KMS-11 (cell line): Measurements from ENCODE around the gene TMEM30B.

Source experiments
- H2AFZ ChIP-seq: fragments of 200-600 bp; sonication (generic); 2 replicates; pipeline ENCODE4 v1.6.1; 2016; ENCODE audit warnings: antibody characterized with exemption, mixed run types, low read depth
- H3K27ac ChIP-seq: fragments of 200-600 bp; sonication (generic); 2 replicates; pipeline ENCODE4 v1.6.1; 2016; ENCODE audit warnings: mild to moderate bottlenecking, mixed run types
- H3K27me3 ChIP-seq: fragments of 200-600 bp; sonication (generic); 2 replicates; pipeline ENCODE4 v1.6.1; 2017; ENCODE audit warnings: mild to moderate bottlenecking, low read depth, mixed run types, moderate library complexity; ENCODE audit not compliant: insufficient read depth
- H3K36me3 ChIP-seq: fragments of 200-600 bp; sonication (generic); 2 replicates; pipeline ENCODE4 v1.6.1; 2017; ENCODE audit warnings: mild to moderate bottlenecking, mixed run types; ENCODE audit not compliant: insufficient read depth
- H3K4me1 ChIP-seq: fragments of 200-600 bp; sonication (generic); 2 replicates; pipeline ENCODE4 v1.6.1; 2016; ENCODE audit warnings: mild to moderate bottlenecking, low read depth, mixed run types; ENCODE audit not compliant: poor library complexity, severe bottlenecking
- H3K4me2 ChIP-seq: fragments of 200-600 bp; sonication (generic); 2 replicates; pipeline ENCODE4 v1.7.0; 2016; ENCODE audit warnings: mild to moderate bottlenecking, mixed run types
- H3K4me3 ChIP-seq: fragments of 200-600 bp; sonication (generic); IDR thresholded peaks from 2 replicates; pipeline ENCODE4 v1.6.1; 2017; ENCODE audit warnings: low read depth, low read length, mixed read lengths; ENCODE audit not compliant: insufficient read depth
- H3K79me2 ChIP-seq: fragments of 200-600 bp; sonication (generic); 2 replicates; pipeline ENCODE4 v1.6.1; 2016; ENCODE audit warnings: low read depth, mixed run types; ENCODE audit not compliant: insufficient read depth
- H3K9ac ChIP-seq: fragments of 200-600 bp; sonication (generic); 2 replicates; pipeline ENCODE4 v1.6.1; 2016; ENCODE audit warnings: mild to moderate bottlenecking, mixed run types
- H4K20me1 ChIP-seq: fragments of 200-600 bp; sonication (generic); 2 replicates; pipeline ENCODE4 v1.6.1; 2016; ENCODE audit warnings: mild to moderate bottlenecking, mixed run types; ENCODE audit not compliant: insufficient read depth
- CTCF ChIP-seq: fragments of 200-600 bp; sonication (generic); conservative IDR thresholded peaks from 2 replicates; pipeline ENCODE4 v1.6.1; 2017; ENCODE audit warnings: low read depth, mild to moderate bottlenecking, antibody characterized with exemption, low read length, moderate library complexity, mixed read lengths

Gene TMEM30B

GRCh38 chr14:61304688-61305087, 23.6 kb upstream of the TMEM30B start:
- Histone ChIP-seq H3K79me2 (no peaks in the 10 kb centered on the region), H2AFZ (no peak overlapping the region), H3K9ac (no peak overlapping the region), H3K4me3 (no peak overlapping the region), H4K20me1 (no peaks in the 10 kb centered on the region), H3K36me3 (no peaks in the 10 kb centered on the region), H3K27me3 (no peaks in the 10 kb centered on the region), H3K4me2 (no peak overlapping the region), H3K27ac (no peak overlapping the region), H3K4me1 (no peaks in the 10 kb centered on the region)
- no peak for TF ChIP-seq CTCF

- Histone ChIP-seq H3K4me1 (no peaks in the 10 kb centered on the region), H3K79me2 (no peaks in the 10 kb centered on the region), H3K9ac (no peak overlapping the region), H3K36me3 (no peaks in the 10 kb centered on the region), H4K20me1 (no peaks in the 10 kb centered on the region), H2AFZ (no peak overlapping the region), H3K4me3 (no peak overlapping the region), H3K27me3 (no peaks in the 10 kb centered on the region), H3K27ac (no peak overlapping the region), H3K4me2 (no peak overlapping the region)
- TF ChIP-seq CTCF, result no peak
These were observed 19.6 kb upstream of the TMEM30B start for GRCh38 chr14:61300754-61301153.

GRCh38 chr14:61300209-61300608, 19.1 kb upstream of the TMEM30B start:
- no peaks in the 10 kb centered on the region for H3K4me1 ChIP-seq
- no peaks in the 10 kb centered on the region for H3K27me3 ChIP-seq
- no peak overlapping the region for H3K27ac ChIP-seq
- no peak overlapping the region for H2AFZ ChIP-seq
- no peaks in the 10 kb centered on the region for H3K36me3 ChIP-seq
- no peak overlapping the region for H3K4me3 ChIP-seq
- no peaks in the 10 kb centered on the region for H4K20me1 ChIP-seq
- H3K9ac ChIP-seq, result no peak overlapping the region
- H3K4me2 ChIP-seq, result no peak overlapping the region
- no peak for TF ChIP-seq CTCF
- no peaks in the 10 kb centered on the region for H3K79me2 ChIP-seq

- Histone ChIP-seq H3K27me3 (no peaks in the 10 kb centered on the region), H2AFZ (no peak overlapping the region), H3K9ac (no peak overlapping the region), H3K4me2 (no peak overlapping the region), H3K4me1 (no peaks in the 10 kb centered on the region), H3K36me3 (no peaks in the 10 kb centered on the region), H3K4me3 (no peak overlapping the region), H4K20me1 (no peaks in the 10 kb centered on the region), H3K27ac (no peak overlapping the region), H3K79me2 (no peaks in the 10 kb centered on the region)
- no peak for TF ChIP-seq CTCF
These were observed 17.7 kb upstream of the TMEM30B start for GRCh38 chr14:61298824-61299223.

GRCh38 chr14:61297581-61297980, 16.4 kb upstream of the TMEM30B start:
- Histone ChIP-seq H3K27me3 (no peaks in the 10 kb centered on the region), H3K4me3 (no peak overlapping the region), H2AFZ (no peak overlapping the region), H3K36me3 (no peaks in the 10 kb centered on the region), H3K4me1 (no peaks in the 10 kb centered on the region), H3K27ac (no peak overlapping the region), H4K20me1 (no peaks in the 10 kb centered on the region), H3K4me2 (no peak overlapping the region), H3K79me2 (no peaks in the 10 kb centered on the region), H3K9ac (no peak overlapping the region)
- TF ChIP-seq CTCF, result no peak
